ENCODE data around the gene FXYD3. TPM values are rescaled to one million over a fixed set of nuclear protein-coding genes. Genes with fewer than 3 reads are reported as not detected.
A peak's percentile ranks its signal among the peaks of the same experiment; 100 is the strongest.

The FXYD3 gene
- total and polyA plus RNA-seq, 2 of the 13 experiments (the other 11 are each of a cell fraction or from before 2014, with no cell fraction given), result 4.9 TPM; not detected in 1

DNA sequence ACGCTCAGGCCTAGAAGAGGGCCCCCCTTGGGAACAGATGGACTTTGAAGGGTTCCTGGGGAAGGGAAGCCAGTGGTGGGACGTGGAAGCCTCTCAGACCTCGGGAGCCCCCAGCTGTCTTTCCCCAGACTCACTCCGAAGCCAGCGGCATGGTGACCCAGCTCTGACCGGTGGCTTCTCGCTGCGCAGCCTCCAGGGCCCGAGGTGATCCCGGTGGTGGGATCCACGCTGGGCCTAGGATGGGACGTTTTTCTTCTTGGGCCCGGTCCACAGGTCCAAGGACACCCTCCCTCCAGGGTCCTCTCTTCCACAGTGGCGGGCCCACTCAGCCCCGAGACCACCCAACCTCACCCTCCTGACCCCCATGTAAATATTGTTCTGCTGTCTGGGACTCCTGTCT is 49.5 kb upstream of the FXYD3 start:
- no peak overlapping the region for H3K4me2 ChIP-seq (ENCODE audit: low read depth, low read length)
- FAIRE-seq (no peak), ATAC-seq (peak; percentile 2; the same call in 2 of the 3 replicates), DNase-seq (ENCODE audit: low spot score) (no peak)
- TF ChIP-seq LCORL (IDR thresholded peaks at IDR 0.05) (no peak), LCORL (CRISPR knock-in tag; IDR thresholded peaks at IDR 0.05) (no peak), FOXK2 (IDR thresholded peaks at IDR 0.05) (no peak), JDP2 (CRISPR knock-in tag; IDR thresholded peaks at IDR 0.05; ENCODE audit: borderline replicate concordance) (no peak), KMT2A (CRISPR knock-in tag; IDR thresholded peaks at IDR 0.05) (no peak)
- intact Hi-C loops (cut with micrococcal nuclease; ENCODE audit: unreplicated experiment) (loop anchor here (2.0 kb wide), 1 partner anchor 25 kb away; no protein-coding TSS in a partner anchor), in situ Hi-C loops (cut with HindIII; ENCODE audit: extremely low pct_ligation_motif_present, low pct_unique_long_range_greater_than_20kb) (loop anchor here (5.0 kb wide), 1 partner anchor 71 kb away; the partner anchor contains the start of genes FXYD1 and LGI4)
- TSS peak; percentile 48 for BruUV-seq (replicated peaks)
- H2AFZ ChIP-seq (ENCODE audit: low read length), result no peak overlapping the region
- no peaks in the 10 kb centered on the region for H3K36me3 ChIP-seq (replicated peaks in 1 of 2; ENCODE audit: control insufficient read depth in 1 of 2, insufficient read depth in 2 of 2, low read length in 2 of 2)
- H4K20me1 ChIP-seq (ENCODE audit: insufficient read depth, low read length), result no peaks in the 10 kb centered on the region
- no peaks in the 10 kb centered on the region; a peak in 1 of 5 replicates for H3K27me3 ChIP-seq (ENCODE audit: control insufficient read depth in 1 of 2, insufficient read depth in 2 of 2, low read length in 2 of 2)
- ChIA-PET POLR2A (interaction anchor here (0.8 to 1.3 kb wide), 3 partner anchors 18 to 71 kb away, joined by 3 to 5 read pairs (median 3); no protein-coding TSS in a partner anchor), CTCF (ENCODE audit: low intra/inter-chr PET ratio, low total read pairs) (interaction anchor here (1.1 kb wide), 1 partner anchor 75 kb away, joined by 4 read pairs; no protein-coding TSS in a partner anchor)
- H3K79me2 ChIP-seq (ENCODE audit: insufficient read depth, low read length), result no peaks in the 10 kb centered on the region
- 90% methylated on average over 11 of the region's 15 CpGs for WGBS (ENCODE audit: low lambda C conversion rate)
- H3K27ac ChIP-seq (ENCODE audit: extremely low read length, insufficient read depth, low read length), result no peak overlapping the region
- H3K9me3 ChIP-seq (ENCODE audit: low read length), result peaks cover 11% of the 10 kb centered on the region
- peaks cover 20% of the 10 kb centered on the region for H3K4me1 ChIP-seq (ENCODE audit: insufficient read depth, low read length)
- H3K4me3 ChIP-seq (replicated peaks in 1 of 3; ENCODE audit: insufficient read depth in 1 of 3, low read depth in 2 of 3, low read length in 3 of 3), result no peak overlapping the region
- no peak overlapping the region for H3K9ac ChIP-seq (ENCODE audit: insufficient read depth, low read depth, low read length)

GRCh38 chr19:35066691-35067563 is 48.7 kb upstream of the FXYD3 start:
- ChIA-PET POLR2A (interaction anchor here (0.8 to 1.3 kb wide), 4 partner anchors 19 to 70 kb away, joined by 3 to 5 read pairs (median 4); partner anchors contain the start of gene HPN), CTCF (ENCODE audit: low intra/inter-chr PET ratio, low total read pairs) (interaction anchor here (0.6 to 1.3 kb wide), 4 partner anchors 23 to 75 kb away, joined by 3 to 7 read pairs (median 4); no protein-coding TSS in a partner anchor)
- no peaks in the 10 kb centered on the region for H4K20me1 ChIP-seq (ENCODE audit: insufficient read depth, low read length)
- H3K36me3 ChIP-seq (replicated peaks in 1 of 2; ENCODE audit: control insufficient read depth in 1 of 2, insufficient read depth in 2 of 2, low read length in 2 of 2), result no peaks in the 10 kb centered on the region
- 16% methylated on average over 11 of the region's 14 CpGs for WGBS (ENCODE audit: low lambda C conversion rate)
- peak overlapping the region in 1 of 3 experiments; percentile 30; a peak in 1 of 6 replicates for H3K4me3 ChIP-seq (replicated peaks in 1 of 3; ENCODE audit: insufficient read depth in 1 of 3, low read depth in 2 of 3, low read length in 3 of 3)
- H3K4me2 ChIP-seq (ENCODE audit: low read depth, low read length), result peak overlapping the region; percentile 62
- FAIRE-seq, result peak; percentile 60
- no peaks in the 10 kb centered on the region for H3K79me2 ChIP-seq (ENCODE audit: insufficient read depth, low read length)
- H3K27me3 ChIP-seq (ENCODE audit: control insufficient read depth in 1 of 2, insufficient read depth in 2 of 2, low read length in 2 of 2), result no peaks in the 10 kb centered on the region; a peak in 1 of 5 replicates
- H2AFZ ChIP-seq (ENCODE audit: low read length), result no peak overlapping the region
- in situ Hi-C loops (cut with HindIII; ENCODE audit: extremely low pct_ligation_motif_present, low pct_unique_long_range_greater_than_20kb) (loop anchor here (5.0 kb wide), 1 partner anchor 70 kb away; the partner anchor contains the start of genes FXYD1 and LGI4), intact Hi-C loops (cut with micrococcal nuclease; ENCODE audit: unreplicated experiment) (loop anchor here (1.0 to 2.0 kb wide), 2 partner anchors 24 to 68 kb away; partner anchors contain the start of gene LGI4)
- peak; percentile 78 for DNase-seq (ENCODE audit: low spot score)
- H3K9ac ChIP-seq (ENCODE audit: insufficient read depth, low read depth, low read length), result no peak overlapping the region
- H3K9me3 ChIP-seq (ENCODE audit: low read length), result peaks cover 11% of the 10 kb centered on the region
- peak; percentile 82 for ATAC-seq
- H3K27ac ChIP-seq (ENCODE audit: extremely low read length, insufficient read depth, low read length), result peak overlapping the region; percentile 31
- no TSS peak for BruUV-seq (replicated peaks)
- H3K4me1 ChIP-seq (ENCODE audit: insufficient read depth, low read length), result peaks cover 20% of the 10 kb centered on the region
- no peak for TF ChIP-seq ZFP36 (IDR thresholded peaks at IDR 0.05; ENCODE audit: borderline replicate concordance, low read depth, low read length, partially characterized antibody)
- TF ChIP-seq ZNF879 (CRISPR knock-in tag; IDR thresholded peaks at IDR 0.05), result no peak
- no peak for TF ChIP-seq ZNF841 (CRISPR knock-in tag; IDR thresholded peaks at IDR 0.05; ENCODE audit: borderline replicate concordance)
- no peak for TF ChIP-seq AFF4 (CRISPR knock-in tag; IDR thresholded peaks at IDR 0.05)
- 0 out of 2 replicates have a peak, but pooled peaks have one; percentile 60 for TF ChIP-seq ZNF615 (CRISPR knock-in tag; IDR thresholded peaks at IDR 0.05; ENCODE audit: borderline replicate concordance)
- TF ChIP-seq ZFP41 (CRISPR knock-in tag; IDR thresholded peaks at IDR 0.05; ENCODE audit: borderline replicate concordance), result no peak
- TF ChIP-seq RFXAP (CRISPR knock-in tag; IDR thresholded peaks at IDR 0.05; ENCODE audit: borderline replicate concordance), result peak; percentile 71
- no peak for TF ChIP-seq ZNF619 (CRISPR knock-in tag; IDR thresholded peaks at IDR 0.05)
